Progenitor cell of endocrine pancreas (in vitro differentiated cells): Measurements from ENCODE around the gene ZXDC. TPM values are rescaled to one million over a fixed set of nuclear protein-coding genes. Genes with fewer than 3 reads are reported as not detected.

ENCODE experiments used
- DNase-seq: peaks from one replicate; pipeline ENCODE4 v3.0.0; 2021; ENCODE audit warnings: low spot score; ENCODE audit not compliant: unreplicated experiment
- H3K27ac Mint-ChIP-seq: 2 replicates; pipeline ENCODE4 v1.8.0; 2021; ENCODE audit warnings: mild to moderate bottlenecking, moderate library complexity, mixed read lengths
- H3K27me3 Mint-ChIP-seq: 2 replicates; pipeline ENCODE4 v1.8.0; 2021; ENCODE audit warnings: mixed read lengths
- H3K36me3 Mint-ChIP-seq: 2 replicates; pipeline ENCODE4 v1.8.0; 2022; ENCODE audit warnings: mixed read lengths; ENCODE audit not compliant: insufficient read depth
- H3K4me1 Mint-ChIP-seq: 2 replicates; pipeline ENCODE4 v1.8.0; 2021; ENCODE audit warnings: low read depth, mixed read lengths
- H3K4me3 Mint-ChIP-seq: 2 replicates; pipeline ENCODE4 v1.8.0; 2021; ENCODE audit warnings: low read depth, mild to moderate bottlenecking, moderate library complexity, mixed read lengths
- H3K9me3 Mint-ChIP-seq: 2 replicates; pipeline ENCODE4 v1.8.0; 2021; ENCODE audit warnings: low read depth, mixed read lengths
- CTCF ChIP-seq: fragments of 200-600 bp; sonication (generic); IDR thresholded peaks from one replicate; pipeline ENCODE4 v1.5.0; 2021; ENCODE audit warnings: antibody characterized with exemption, mild to moderate bottlenecking; ENCODE audit not compliant: unreplicated experiment
- total RNA-seq: library from RNA; stranded (reverse); gene quantifications from 2 replicates; pipeline ENCODE4 v1.2.1, GENCODE V29; 2021

ZXDC gene
- total RNA-seq, 1 donor from 2014 or later, result 40.5 TPM

- Mint-ChIP-seq H3K36me3 (no peaks in the 10 kb centered on the region), H3K9me3 (no peaks in the 10 kb centered on the region), H3K4me3 (no peak overlapping the region), H3K27me3 (peaks cover 58% of the 10 kb centered on the region), H3K27ac (no peak overlapping the region), H3K4me1 (peaks cover 3% of the 10 kb centered on the region)
- DNase-seq, result no peak
- TF ChIP-seq CTCF, result no peak
These were observed 84.9 kb downstream of the ZXDC start for GRCh38 chr3:126390751-126391150.

- H3K27me3 Mint-ChIP-seq, result peaks cover 53% of the 10 kb centered on the region
- peaks cover 3% of the 10 kb centered on the region for H3K4me1 Mint-ChIP-seq
These were observed 85.5 kb downstream of the ZXDC start for GRCh38 chr3:126390201-126390600.

GRCh38 chr3:126389794-126390146 lies 85.9 kb downstream of the ZXDC start:
- Mint-ChIP-seq H3K36me3 (no peaks in the 10 kb centered on the region), H3K4me1 (peaks cover 3% of the 10 kb centered on the region), H3K27me3 (peaks cover 51% of the 10 kb centered on the region), H3K4me3 (no peak overlapping the region), H3K9me3 (no peaks in the 10 kb centered on the region), H3K27ac (peak overlapping the region; percentile 29)
- no peak for TF ChIP-seq CTCF
- no peak for DNase-seq

More at GRCh38 chr3:126390201-126390600, 85.5 kb downstream of the ZXDC start:
- Mint-ChIP-seq H3K36me3 (no peaks in the 10 kb centered on the region), H3K4me3 (no peak overlapping the region), H3K27ac (no peak overlapping the region), H3K9me3 (no peaks in the 10 kb centered on the region)
- DNase-seq, result no peak
- TF ChIP-seq CTCF, result no peak

- H3K27ac Mint-ChIP-seq, result peak overlapping the region; percentile 77
- peak; percentile 75 for DNase-seq
- H3K4me3 Mint-ChIP-seq, result peak overlapping the region; percentile 30
- H3K27me3 Mint-ChIP-seq, result peaks cover 48% of the 10 kb centered on the region
- peak; percentile 95 for TF ChIP-seq CTCF
- H3K4me1 Mint-ChIP-seq, result peaks cover 3% of the 10 kb centered on the region
- H3K36me3 Mint-ChIP-seq, result no peaks in the 10 kb centered on the region
- no peaks in the 10 kb centered on the region for H3K9me3 Mint-ChIP-seq
These were observed 86.4 kb downstream of the ZXDC start for GRCh38 chr3:126389112-126389793.

Other genes starting within 250 kb of the ZXDC start
- gene KLF15, start 118.5 kb downstream of the ZXDC start, total RNA-seq, result 16.4 and 17.7 TPM in 2 replicates
- gene CFAP100, start 81.0 kb downstream of the ZXDC start, total RNA-seq, result 0.79 and 1.00 TPM in 2 replicates
- not detected in 2 replicates for gene UROC1, start 41.9 kb upstream of the ZXDC start, total RNA-seq
- gene CHST13, start 48.3 kb upstream of the ZXDC start, total RNA-seq, result 0.36 and 0.71 TPM in 2 replicates
- 0.26 and 0.44 TPM in 2 replicates for gene C3orf22, start 83.0 kb upstream of the ZXDC start, total RNA-seq
- gene TXNRD3, start 179.2 kb upstream of the ZXDC start, total RNA-seq, result 12.9 and 14.4 TPM in 2 replicates
- gene CHCHD6, start 228.3 kb upstream of the ZXDC start, total RNA-seq, result 30.2 and 32.8 TPM in 2 replicates